GM21447 (cell line): ENCODE measurements around the gene TSR2.
"Not testable (repeated sequence)": the region's sequence is repeated elsewhere in the genome, so short reads cannot be mapped to it uniquely, and the experiment has no call there.

Experiments used
- ATAC-seq: cut with Tn5 transposase; IDR thresholded peaks from one replicate; pipeline ENCODE4 v1.9.1; 2021; ENCODE audit not compliant: unreplicated experiment

TSR2 gene

DNA sequence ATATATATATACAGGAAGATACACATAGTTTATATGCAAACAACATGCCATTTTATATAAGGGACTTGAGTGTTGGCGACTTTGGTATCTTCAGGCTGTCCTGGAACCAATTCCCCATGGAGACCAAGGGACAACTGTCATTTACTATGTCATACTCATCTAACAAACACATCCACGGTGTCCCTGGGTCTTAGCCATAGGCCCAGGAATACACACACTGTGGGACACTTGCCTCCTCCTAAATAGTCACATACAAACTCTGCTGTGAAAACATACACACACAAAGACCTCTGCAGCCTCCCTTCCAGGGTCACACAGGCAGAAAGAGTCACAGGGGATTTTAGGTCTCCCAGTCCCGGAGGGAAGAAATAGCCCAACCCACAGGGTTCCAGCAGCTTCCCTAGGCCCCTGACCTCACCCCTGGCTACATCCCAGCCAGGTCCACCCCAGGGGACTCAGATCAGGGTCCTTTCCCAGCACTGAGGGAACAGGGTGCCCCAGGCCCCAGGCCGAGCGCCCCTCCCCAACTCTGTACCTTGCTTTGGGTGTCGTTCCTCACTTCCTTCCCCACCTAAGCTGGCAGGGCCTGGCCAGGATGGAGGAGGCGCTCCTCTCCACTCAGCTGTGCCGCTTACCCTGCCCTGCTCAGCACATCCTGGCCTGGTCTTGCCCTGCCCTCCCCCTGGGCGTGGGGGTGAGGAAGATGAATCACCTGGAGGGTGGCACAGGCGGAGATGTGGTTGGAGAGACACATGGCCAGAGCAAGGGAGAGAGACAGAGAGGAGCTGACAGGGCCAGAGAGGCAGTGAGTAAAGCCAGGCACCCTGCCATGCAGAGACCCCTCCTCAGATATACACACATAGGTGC lies 34.0 kb downstream of the TSR2 start:
- ATAC-seq, result no peak

DNA sequence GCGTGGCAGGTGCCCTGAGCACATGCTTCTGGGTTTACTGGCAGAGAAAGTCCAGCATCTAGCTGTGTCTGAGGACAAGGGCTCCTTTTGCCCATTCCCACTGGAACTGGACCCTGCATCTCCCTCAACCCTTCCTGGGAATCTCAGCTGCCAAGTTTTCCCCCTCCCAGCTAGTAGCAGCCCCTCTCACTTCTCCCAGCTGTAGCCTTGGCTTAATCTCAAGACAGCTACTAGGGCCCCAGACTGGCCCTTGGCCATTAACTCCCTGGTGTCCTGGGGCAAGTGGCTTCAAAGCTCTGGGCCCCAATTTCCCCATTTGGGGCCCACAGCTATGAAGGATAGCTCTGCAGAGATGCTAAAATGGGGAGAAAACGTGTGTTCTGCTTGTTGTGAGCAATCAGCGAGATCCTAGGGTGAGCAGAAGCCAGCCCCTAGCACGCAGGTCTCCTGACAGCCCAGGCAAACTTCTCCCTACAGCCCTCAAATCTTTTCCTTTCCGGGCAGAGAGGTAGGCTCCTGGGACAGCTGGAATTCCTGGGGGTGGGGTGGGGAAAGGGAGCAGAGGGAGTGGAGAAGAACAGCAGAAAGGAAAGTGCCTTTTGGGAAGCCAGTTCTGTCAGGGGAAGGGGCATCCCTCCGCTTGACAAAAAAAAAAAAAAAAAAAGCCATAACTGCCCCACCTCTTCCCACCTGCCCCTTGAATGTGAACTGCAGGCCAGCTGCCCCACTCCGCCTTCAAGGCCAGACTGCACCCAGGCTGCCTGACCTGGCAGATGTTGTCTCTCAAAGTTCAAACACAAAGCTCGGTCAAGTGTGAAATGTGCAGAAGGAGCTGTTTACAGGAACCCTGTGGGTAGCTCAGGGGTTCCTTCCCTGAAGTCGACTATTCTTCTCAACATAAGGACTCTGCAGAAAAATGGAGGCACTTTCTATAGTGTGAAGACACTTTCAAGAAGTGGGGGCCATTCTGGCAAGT lies 39.2 kb downstream of the TSR2 start:
- no peak for ATAC-seq

DNA sequence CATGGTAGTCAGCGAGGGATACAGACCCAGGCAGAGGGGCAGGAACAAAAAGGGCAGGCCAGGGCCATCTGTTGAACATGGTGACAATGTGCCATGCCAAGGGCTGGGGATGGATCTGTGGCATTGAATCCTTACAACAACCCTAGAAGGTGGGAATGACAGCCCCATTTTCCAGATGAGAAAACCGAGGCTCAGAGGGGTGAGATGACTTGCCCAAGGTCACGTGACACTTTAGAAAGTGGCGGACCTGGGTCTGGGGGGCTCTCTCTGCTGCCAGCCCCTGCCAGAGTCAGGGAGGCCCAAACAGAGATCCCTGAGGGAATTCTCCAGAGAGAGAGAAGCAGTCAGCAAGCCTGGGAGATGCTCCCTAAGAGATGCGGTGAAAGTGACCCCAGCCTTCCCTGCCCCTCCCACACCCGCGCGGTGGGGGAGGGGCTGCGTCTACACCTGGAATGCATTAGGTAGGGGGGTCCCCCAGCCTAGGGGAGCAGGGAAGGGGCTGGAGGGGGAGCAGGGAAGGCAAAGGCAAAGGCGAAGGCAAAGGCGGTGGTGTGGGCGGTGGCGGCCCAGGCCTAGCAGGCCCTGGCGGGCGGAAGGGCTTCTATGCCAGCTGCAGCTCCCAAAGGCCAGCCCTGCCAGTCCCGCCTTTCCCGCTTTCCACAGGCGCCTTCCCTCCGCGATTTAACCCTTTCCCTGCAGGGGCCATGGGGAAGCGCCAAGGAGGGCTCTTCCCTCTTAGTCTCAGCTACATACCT lies 42.8 kb downstream of the TSR2 start:
- no peak for ATAC-seq

DNA sequence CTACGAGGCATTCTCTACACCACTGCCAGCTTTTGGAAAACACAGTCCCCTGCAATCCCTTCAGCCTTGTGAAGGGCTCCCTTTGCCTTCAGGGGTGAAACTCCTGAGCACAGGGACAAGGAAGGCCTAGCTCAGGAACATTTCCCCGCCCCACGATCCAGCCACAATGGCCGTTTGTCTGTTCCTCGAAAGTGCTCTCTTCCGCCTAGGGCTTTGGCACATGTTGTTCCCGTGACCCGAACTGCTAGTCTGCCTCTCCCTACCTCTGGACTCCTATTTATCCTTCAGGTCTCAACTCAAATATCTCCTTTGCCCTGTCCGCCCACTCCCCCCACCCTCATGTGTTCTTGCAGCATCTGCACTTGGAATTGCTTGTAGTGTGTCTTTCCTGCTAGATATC lies 43.7 kb downstream of the TSR2 start:
- no peak for ATAC-seq

DNA sequence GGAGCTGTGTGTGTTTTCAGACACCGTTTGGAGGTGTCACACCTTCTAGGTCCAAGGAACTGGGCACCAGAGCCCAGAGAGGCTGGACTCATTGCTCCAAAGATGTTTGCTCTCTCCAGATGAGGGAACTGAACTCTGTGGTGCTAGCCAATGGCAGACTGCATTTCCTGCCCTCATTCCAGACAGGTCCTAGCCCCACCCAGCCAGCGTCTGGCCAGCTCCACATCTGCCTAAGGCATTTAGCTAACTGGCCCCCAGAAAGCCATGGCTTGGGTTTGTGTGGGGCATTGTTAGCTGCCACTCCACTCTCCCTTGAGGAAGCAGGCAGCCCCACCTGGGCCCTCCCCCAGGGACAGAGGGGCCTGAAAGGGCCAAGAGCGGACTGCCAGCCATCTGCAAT lies 44.5 kb downstream of the TSR2 start:
- ATAC-seq, result no peak

DNA sequence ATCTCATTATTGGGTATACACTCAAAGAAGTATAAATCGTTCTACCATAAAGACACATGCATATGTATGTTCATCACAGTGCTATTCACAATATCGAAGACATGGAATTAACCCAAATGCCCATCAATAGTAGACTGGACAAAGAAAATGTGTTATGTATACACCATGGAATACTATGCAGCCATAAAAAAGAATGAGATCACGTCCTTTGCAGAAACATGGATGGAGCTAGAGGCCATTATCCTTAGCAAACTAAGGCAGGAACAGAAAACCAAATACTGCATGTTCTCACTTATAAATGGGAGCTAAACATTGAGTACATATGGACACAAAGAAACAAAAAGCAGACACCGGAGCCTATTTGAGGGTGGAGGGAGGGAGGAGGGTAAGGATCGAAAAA lies 49.6 kb downstream of the TSR2 start:
- not testable (repeated sequence) for ATAC-seq

DNA sequence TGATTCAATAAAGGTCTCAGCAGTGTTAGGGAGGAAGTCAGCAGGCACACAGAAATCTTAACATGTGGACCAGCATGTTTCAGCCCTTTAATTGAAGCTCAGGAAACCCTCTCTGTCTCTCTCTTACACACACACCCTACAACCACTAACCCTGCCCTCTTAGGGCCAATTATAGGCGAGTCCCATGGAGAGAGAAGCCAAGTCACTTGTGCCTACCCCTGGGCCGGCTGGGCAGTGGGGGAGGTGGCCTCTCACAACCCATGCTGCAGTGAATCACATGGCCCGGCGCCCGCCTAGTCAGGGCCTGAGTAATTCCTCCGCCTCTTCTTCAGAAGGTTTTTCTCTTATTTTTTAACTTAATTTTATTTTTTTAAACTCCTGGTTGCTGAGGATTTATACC lies 52.1 kb downstream of the TSR2 start:
- ATAC-seq, result no peak

DNA sequence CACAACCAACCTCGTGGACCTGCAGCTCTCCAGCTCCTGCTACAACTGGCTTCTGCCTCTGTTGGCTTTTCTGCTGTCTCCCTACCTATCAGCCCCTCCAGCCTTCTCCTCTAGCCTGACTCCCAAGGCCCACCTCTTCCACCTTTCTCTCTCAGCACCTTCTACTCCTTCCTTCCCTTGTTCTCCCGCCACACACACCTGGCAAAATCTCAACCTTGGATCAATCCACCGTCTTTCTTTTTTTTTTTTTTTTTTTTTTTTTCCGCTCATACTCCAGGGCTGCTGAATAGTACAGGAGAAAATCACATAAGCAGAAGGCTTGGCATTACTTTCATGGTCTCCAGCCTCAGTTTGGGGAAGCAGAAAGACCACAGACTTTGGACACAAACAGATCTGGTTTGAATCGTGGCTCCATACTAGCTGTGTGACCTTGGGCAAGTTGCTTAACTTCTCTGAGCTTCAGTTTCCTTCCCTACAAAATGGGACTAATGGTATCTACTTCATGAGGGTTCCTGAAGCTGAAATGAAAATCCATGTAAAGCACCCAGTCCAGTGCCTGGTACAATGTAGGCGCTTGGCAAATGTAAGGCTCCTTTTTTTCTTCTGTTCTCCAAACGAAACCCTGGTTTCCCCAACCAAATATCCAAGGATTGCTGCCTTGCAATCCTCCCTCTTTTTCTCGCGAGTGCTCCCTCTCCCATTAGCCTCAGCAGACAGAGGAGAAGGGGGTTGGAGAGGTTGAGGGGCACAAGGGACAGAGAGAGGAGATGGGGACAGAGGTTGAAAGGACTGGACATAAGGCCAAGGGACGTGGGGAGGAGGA lies 54.2 kb downstream of the TSR2 start:
- ATAC-seq, result no peak
